HAP-1 (cell line): ENCODE results near the gene PAX8.
A peak's percentile ranks its signal among the peaks of the same experiment; 100 is the strongest.

ENCODE experiments used
- DNase-seq, 2 experiments: peaks; one replicate each; pipeline ENCODE4 v3.0.0-alpha.2; 2016 to 2020; ENCODE audit warnings: low spot score in 2 of 2
- H3K27me3 ChIP-seq: fragments of 250-450 bp; sonication (Bioruptor Pico); 2 replicates; pipeline ENCODE4 v1.5.1; 2020; ENCODE audit warnings: low read depth, mild to moderate bottlenecking, moderate library complexity
- H3K36me3 ChIP-seq: fragments of 250-450 bp; sonication (Bioruptor Pico); replicated peaks from 2 replicates; pipeline ENCODE4 v1.5.1; 2020; ENCODE audit warnings: mild to moderate bottlenecking
- H3K4me1 ChIP-seq: fragments of 250-450 bp; sonication (Bioruptor Pico); 2 replicates; pipeline ENCODE4 v1.5.1; 2020; ENCODE audit warnings: mild to moderate bottlenecking
- H3K4me3 ChIP-seq: fragments of 250-450 bp; sonication (Bioruptor Pico); 2 replicates; pipeline ENCODE4 v1.5.1; 2020; ENCODE audit warnings: mild to moderate bottlenecking, moderate library complexity
- H3K9me3 ChIP-seq: fragments of 250-450 bp; sonication (Bioruptor Pico); 2 replicates; pipeline ENCODE4 v1.5.1; 2020; ENCODE audit warnings: mild to moderate bottlenecking, moderate library complexity
- in situ Hi-C: fragments of 300-500 bp; cut with MboI; formaldehyde crosslinking; loops from 3 replicates; pipeline ENCODE4 v1.14.3; 2020; ENCODE audit warnings: low sequenced_read_pairs, inconsistent platforms, mixed read lengths

PAX8 gene

GRCh38 chr2:113283704-113284284 lies 5.1 kb upstream of the PAX8 start:
- no peak for DNase-seq
- in situ Hi-C loops = no loop called here
- Histone ChIP-seq H3K9me3 (no peaks in the 10 kb centered on the region), H3K4me1 (peaks cover 13% of the 10 kb centered on the region), H3K4me3 (no peak overlapping the region), H3K27me3 (no peaks in the 10 kb centered on the region), H3K36me3 (no peaks in the 10 kb centered on the region)

DNA sequence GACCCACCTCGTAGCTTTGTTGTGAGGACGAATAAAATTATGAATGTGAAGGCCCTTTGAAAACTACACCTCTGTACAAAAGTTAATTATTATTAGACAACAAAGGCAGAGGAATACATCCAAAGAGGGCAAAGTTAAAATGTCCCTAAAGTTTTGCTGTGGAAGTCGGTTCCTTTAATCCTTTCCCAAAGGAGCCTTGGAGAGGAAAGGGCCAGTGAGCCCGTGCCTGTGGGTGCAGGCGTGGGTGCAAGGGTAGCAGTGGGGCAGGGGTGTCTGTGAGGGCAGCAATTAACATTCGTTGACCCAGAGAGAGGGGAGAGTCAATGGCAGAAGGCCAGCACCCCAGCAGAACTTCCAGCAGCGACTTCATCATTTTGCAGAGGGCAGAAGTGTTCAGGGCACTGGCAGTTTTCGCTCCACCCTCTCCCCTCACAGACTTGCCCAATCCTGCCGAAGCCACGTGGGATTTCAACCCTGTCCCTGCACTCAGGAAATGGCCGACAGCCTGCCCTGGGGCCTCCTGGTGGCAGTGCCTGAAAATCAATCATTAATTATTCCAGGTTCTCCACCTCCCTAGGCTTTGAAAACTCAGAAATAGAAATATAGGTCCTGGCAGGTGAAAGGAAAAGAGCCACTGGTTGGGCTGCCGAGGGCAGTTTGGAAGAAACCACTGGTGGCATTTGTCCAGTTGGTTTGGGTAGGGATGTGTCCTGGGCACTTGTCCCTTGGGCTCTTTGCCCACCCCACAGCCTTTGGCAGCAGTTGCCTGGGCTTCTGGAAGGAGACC lies 4.2 kb upstream of the PAX8 start:
- Histone ChIP-seq H3K4me1 (peaks cover 13% of the 10 kb centered on the region), H3K36me3 (no peaks in the 10 kb centered on the region), H3K4me3 (no peak overlapping the region), H3K27me3 (peaks cover 5% of the 10 kb centered on the region), H3K9me3 (no peaks in the 10 kb centered on the region)
- peak; percentile 6 to 53 for DNase-seq
- in situ Hi-C loops = no loop called here

DNA sequence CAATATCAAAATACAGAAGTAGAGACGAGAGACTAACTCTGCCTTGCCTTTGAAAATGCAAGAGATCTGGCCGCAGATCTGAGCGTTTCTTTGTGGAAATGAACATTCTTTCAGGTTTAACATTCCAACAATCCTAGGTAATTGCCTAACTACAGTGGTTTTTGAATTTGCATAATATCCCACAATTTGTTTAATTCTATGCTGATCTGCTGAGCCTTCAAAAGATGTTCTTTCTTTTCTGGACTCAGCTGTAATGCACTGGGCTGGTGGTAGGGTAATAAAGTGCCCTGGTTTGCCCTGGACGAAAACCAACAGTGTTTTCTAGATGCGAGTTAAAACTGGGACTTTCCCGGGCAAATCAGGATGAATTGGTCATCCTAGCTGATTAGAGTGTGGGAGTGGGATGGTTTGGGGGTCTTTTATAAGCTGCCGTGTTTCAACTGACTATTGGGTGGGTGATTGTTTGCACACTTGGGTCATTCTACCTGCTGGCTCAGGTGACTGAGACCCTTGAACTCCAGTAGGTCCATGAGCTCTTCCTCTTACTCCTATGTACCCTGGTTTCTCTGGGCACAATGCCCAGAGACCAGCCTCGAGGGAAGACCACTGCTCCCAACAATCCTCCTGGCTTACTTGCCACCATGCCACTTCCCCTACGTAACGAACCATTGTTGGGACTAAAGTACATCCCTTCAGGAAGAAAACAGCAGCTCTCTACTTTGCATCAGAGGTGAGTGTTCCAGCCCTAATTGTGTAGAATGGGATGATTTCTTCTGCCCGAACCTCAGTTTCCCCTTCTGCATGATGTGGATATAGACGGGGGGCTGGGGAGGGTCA lies 3.4 kb upstream of the PAX8 start:
- no peaks in the 10 kb centered on the region for H3K9me3 ChIP-seq
- H3K36me3 ChIP-seq = no peaks in the 10 kb centered on the region
- H3K4me1 ChIP-seq = peaks cover 13% of the 10 kb centered on the region
- no peak overlapping the region for H3K4me3 ChIP-seq
- peaks cover 12% of the 10 kb centered on the region for H3K27me3 ChIP-seq
- in situ Hi-C loops = no loop called here
- DNase-seq = peak; percentile 35 to 66

GRCh38 chr2:113278073-113278741 lies 514 bp downstream of the PAX8 start:
- in situ Hi-C loops = no loop called here
- DNase-seq = no peak
- Histone ChIP-seq H3K4me1 (peaks cover 13% of the 10 kb centered on the region), H3K36me3 (no peaks in the 10 kb centered on the region), H3K27me3 (peaks cover 40% of the 10 kb centered on the region), H3K4me3 (no peak overlapping the region), H3K9me3 (no peaks in the 10 kb centered on the region)

DNA sequence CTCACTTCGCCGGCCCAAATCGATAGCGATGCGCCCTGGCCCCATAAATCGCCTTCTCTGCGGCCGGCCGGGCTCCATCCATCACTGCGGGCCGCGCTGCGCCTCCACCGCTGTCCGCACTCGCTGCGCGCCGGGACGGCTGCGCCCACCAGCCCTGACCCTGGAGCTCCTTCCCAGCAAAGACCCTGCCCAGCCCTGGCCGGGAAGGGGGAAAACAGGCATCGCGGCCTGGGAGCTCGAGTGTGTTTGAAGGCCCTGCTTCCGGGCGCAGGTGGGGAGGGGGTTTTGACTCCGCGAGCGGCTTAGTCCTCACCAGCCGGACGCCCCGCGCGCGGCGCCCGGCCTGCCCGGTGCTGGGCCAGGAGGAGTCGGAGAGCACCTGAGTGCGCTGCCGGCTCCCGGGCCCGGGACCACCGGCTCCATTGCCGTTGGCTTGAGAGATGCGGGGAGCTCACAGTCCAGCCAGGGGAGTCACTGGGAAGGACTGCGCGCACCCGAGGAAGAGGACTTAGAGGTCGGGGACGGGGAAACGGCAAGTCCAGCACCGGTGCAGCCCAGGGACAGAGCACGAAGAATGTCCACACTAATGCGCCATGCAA lies 1.1 kb downstream of the PAX8 start:
- peaks cover 11% of the 10 kb centered on the region for H3K4me1 ChIP-seq
- H3K27me3 ChIP-seq = peaks cover 40% of the 10 kb centered on the region
- in situ Hi-C loops = no loop called here
- no peaks in the 10 kb centered on the region for H3K36me3 ChIP-seq
- no peak for DNase-seq
- H3K9me3 ChIP-seq = no peaks in the 10 kb centered on the region
- H3K4me3 ChIP-seq = no peak overlapping the region

GRCh38 chr2:113276761-113277425 lies 1.8 kb downstream of the PAX8 start:
- Histone ChIP-seq H3K36me3 (no peaks in the 10 kb centered on the region), H3K4me1 (peaks cover 4% of the 10 kb centered on the region), H3K27me3 (peaks cover 40% of the 10 kb centered on the region), H3K4me3 (no peak overlapping the region), H3K9me3 (no peaks in the 10 kb centered on the region)
- in situ Hi-C loops = no loop called here
- DNase-seq = no peak

DNA sequence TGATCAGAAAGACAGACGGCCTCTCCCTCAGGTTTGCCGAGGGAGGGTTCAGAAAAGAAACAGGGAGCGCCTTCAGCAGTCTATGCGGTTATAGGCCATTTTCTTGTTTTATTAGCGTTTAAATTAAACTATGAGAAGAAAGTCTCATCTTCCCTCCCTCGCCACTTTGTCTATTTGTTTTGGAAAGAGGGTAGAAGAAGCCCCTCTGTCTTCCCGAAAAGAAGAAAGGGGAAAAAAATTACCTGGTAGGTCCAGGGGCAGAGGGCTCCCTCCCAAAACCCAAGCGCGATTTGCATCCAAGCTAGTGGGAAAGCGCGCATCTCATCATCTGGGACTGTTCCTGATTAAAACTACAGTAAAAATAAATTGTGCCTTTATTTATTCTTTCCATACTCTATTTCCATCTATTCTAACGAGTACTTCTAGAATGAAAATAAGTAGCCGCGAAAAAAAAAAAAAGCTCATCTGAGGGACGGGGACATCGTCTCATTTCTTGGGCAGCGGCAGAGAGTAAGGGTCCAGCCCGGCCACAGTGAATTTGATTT lies 2.4 kb downstream of the PAX8 start:
- H3K4me1 ChIP-seq = no peaks in the 10 kb centered on the region
- in situ Hi-C loops = no loop called here
- no peaks in the 10 kb centered on the region for H3K36me3 ChIP-seq
- H3K9me3 ChIP-seq = no peaks in the 10 kb centered on the region
- peaks cover 40% of the 10 kb centered on the region for H3K27me3 ChIP-seq
- DNase-seq = no peak
- H3K4me3 ChIP-seq = no peak overlapping the region

DNA sequence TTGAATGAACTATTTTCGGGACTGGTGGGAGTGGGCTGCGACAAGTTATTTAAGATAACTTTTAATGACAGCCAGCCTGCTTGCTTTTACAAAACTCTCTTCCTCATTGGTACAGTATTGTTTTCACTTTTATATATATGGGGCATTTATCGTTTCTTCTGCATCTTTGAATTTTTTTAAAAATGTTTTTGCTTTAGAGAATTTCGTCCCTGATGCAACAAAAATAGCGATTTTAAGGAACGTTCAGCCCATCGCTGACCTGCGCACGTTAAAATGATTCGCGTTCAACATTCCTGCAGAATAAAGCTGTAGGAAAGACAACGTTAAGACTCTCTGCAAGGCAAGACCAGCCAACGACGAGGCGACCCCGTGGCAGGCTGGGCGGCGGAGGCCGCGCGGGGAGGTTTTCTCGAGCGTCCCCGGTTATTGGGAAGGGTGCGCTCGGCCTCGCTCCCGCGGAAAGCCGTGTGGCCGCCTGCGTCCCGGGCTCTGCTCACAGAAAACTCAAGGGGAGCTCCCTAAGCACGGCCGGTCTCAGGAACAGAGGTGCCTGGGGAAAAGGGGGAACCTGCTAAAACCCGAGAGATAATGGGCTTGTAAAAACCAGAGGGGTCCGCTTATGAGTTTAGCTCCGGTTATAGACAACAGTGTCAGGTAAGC lies 3.0 kb downstream of the PAX8 start:
- peaks cover 40% of the 10 kb centered on the region for H3K27me3 ChIP-seq
- no peak for DNase-seq
- in situ Hi-C loops = no loop called here

DNA sequence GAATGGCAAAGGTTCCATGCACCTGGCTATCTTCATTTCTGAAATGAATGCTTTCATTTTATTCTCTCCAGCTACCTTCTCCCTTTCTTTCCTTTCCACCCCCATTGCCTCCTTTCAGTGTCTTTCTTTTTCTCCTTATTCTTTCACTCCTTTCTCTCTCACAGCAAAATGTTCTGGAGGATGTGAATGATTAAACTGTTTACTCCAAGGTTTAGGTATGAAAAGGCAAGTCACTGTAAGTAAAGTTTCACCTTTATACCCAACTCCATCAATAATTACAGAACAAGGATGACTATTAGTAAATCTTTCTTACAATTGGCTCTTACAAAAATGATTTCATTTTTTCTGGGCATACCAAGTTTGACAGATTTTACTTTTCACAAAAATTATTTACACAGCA lies 4.3 kb downstream of the PAX8 start:
- Histone ChIP-seq H3K4me3 (no peak overlapping the region), H3K4me1 (no peaks in the 10 kb centered on the region), H3K36me3 (no peaks in the 10 kb centered on the region), H3K9me3 (no peaks in the 10 kb centered on the region), H3K27me3 (peaks cover 40% of the 10 kb centered on the region)
- no peak for DNase-seq
- in situ Hi-C loops = no loop called here

More for the DNA sequence above, 3.0 kb downstream of the PAX8 start:
- Histone ChIP-seq H3K9me3 (no peaks in the 10 kb centered on the region), H3K4me3 (no peak overlapping the region), H3K36me3 (no peaks in the 10 kb centered on the region), H3K4me1 (no peaks in the 10 kb centered on the region)

DNA sequence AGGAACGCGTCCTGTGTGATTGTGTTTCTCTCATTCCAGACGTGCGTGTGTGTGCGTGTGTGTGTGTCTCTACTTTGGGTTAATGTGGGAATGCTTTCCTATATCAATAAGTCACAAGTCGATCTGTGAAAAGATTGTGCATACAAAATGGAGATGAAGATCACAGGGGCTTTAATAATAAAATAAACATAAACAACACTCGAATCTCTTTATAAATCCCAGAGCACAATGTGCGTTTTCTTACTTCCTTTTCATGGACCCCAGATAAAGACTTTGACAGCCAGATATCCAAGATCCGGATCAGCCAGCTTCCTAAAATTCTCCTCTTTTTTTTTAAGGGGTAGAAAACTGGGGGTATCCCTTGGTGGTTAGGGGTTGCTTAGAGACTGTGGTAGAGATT lies 4.7 kb downstream of the PAX8 start:
- Histone ChIP-seq H3K36me3 (no peaks in the 10 kb centered on the region), H3K9me3 (no peaks in the 10 kb centered on the region), H3K4me1 (no peaks in the 10 kb centered on the region), H3K27me3 (peaks cover 40% of the 10 kb centered on the region), H3K4me3 (no peak overlapping the region)
- in situ Hi-C loops = no loop called here
- DNase-seq = no peak

- H3K27me3 ChIP-seq = peaks cover 37% of the 10 kb centered on the region
- in situ Hi-C loops = no loop called here
- no peak for DNase-seq
- no peak overlapping the region for H3K4me3 ChIP-seq
- no peaks in the 10 kb centered on the region for H3K4me1 ChIP-seq
- H3K9me3 ChIP-seq = no peaks in the 10 kb centered on the region
- H3K36me3 ChIP-seq = no peaks in the 10 kb centered on the region
Observed at GRCh38 chr2:113273027-113273551, 5.6 kb downstream of the PAX8 start.

- H3K4me1 ChIP-seq = no peaks in the 10 kb centered on the region
- no peaks in the 10 kb centered on the region for H3K36me3 ChIP-seq
- DNase-seq = no peak
- H3K4me3 ChIP-seq = no peak overlapping the region
- H3K9me3 ChIP-seq = no peaks in the 10 kb centered on the region
- peaks cover 32% of the 10 kb centered on the region for H3K27me3 ChIP-seq
- in situ Hi-C loops = no loop called here
Observed at GRCh38 chr2:113272477-113272876, 6.2 kb downstream of the PAX8 start.
